H1 (cell line): ENCODE results near the gene STAT2. TPM values are rescaled to one million over a fixed set of nuclear protein-coding genes. Genes with fewer than 3 reads are reported as not detected.

Experiments
- CTCF ChIA-PET: fragments of 300-600 bp; sonication (Branson Sonifier 250); formaldehyde crosslinking; loops from one replicate; lab custom pipeline; 2021; ENCODE audit not compliant: partially characterized antibody; lab: Charles Lee
- POLR2A ChIA-PET: fragments of 300-600 bp; sonication (Branson Sonifier 250); formaldehyde crosslinking; loops from one replicate; lab custom pipeline; 2021; ENCODE audit warnings: inconsistent platforms; ENCODE audit not compliant: partially characterized antibody; lab: Charles Lee
- DNase-seq, 2 experiments: peaks; one replicate each; pipeline versions ENCODE4 v3.0.0 to v3.0.0-alpha.2; 2010 to 2022; ENCODE audit warnings: low spot score in 2 of 2, low read depth in 1 of 2, mixed read lengths in 1 of 2
- FAIRE-seq: peaks from 2 replicates; lab custom pipeline; 2011; peaks lifted over from hg19 to GRCh38; lab: Jason Lieb, UNC
- H2AFZ ChIP-seq: 2 replicates; pipeline ENCODE4 v1.8.1; 2012; ENCODE audit warnings: low read length, inconsistent platforms
- H2AK5ac ChIP-seq: 2 replicates; pipeline ENCODE4 v1.6.1; 2013; ENCODE audit warnings: low read depth, low read length
- H2BK120ac ChIP-seq: replicated peaks from 2 replicates; pipeline ENCODE3; 2013; ENCODE audit warnings: low read depth, low read length, inconsistent platforms
- H2BK12ac ChIP-seq: 2 replicates; pipeline ENCODE4 v1.6.1; 2013; ENCODE audit warnings: low read depth, low read length
- H2BK15ac ChIP-seq: 2 replicates; pipeline ENCODE4 v1.6.1; 2013; ENCODE audit warnings: low read length
- H2BK20ac ChIP-seq: 2 replicates; pipeline ENCODE4 v1.6.1; 2013; ENCODE audit warnings: low read length
- H2BK5ac ChIP-seq: 2 replicates; pipeline ENCODE4 v1.6.1; 2013; ENCODE audit warnings: low read depth, low read length
- H3K14ac ChIP-seq: 2 replicates; pipeline ENCODE4 v1.6.1; 2013; ENCODE audit warnings: inconsistent platforms; ENCODE audit not compliant: insufficient read length
- H3K18ac ChIP-seq: 2 replicates; pipeline ENCODE4 v1.6.1; 2013; ENCODE audit warnings: low read length; ENCODE audit errors: extremely low read depth
- H3K23ac ChIP-seq: 2 replicates; pipeline ENCODE4 v1.6.1; 2013; ENCODE audit warnings: inconsistent platforms; ENCODE audit not compliant: insufficient read length
- H3K23me2 ChIP-seq: 2 replicates; pipeline ENCODE4 v1.6.1; 2013; ENCODE audit warnings: low read depth, low read length
- H3K27ac ChIP-seq: 2 replicates; pipeline ENCODE4 v1.6.1; 2011; ENCODE audit warnings: low read depth, low read length, inconsistent platforms
- H3K27me3 ChIP-seq, 4 experiments: replicated peaks in 1 of 4; 1 replicate in 1 of 4; 2 replicates in 3 of 4; pipeline versions ENCODE4 v1.6.1 to v1.8.1; 2011 to 2013; ENCODE audit warnings: low read length in 3 of 4, mild to moderate bottlenecking in 3 of 4, inconsistent platforms in 2 of 4, mixed read lengths in 2 of 4, moderate library complexity in 1 of 4; ENCODE audit not compliant: control insufficient read depth in 3 of 4, insufficient read depth in 3 of 4; ENCODE audit errors: extremely low read depth in 1 of 4
- H3K36me3 ChIP-seq, 4 experiments: 2 replicates each; pipeline versions ENCODE4 v1.6.1 to v1.8.1; 2011 to 2013; ENCODE audit warnings: mild to moderate bottlenecking in 4 of 4, low read length in 3 of 4, moderate library complexity in 2 of 4, control low read depth in 1 of 4, inconsistent platforms in 1 of 4; ENCODE audit not compliant: insufficient read depth in 4 of 4, control insufficient read depth in 2 of 4
- H3K4ac ChIP-seq: replicated peaks from 2 replicates; pipeline ENCODE3; 2013; ENCODE audit warnings: low read length, low read depth, mixed read lengths, inconsistent platforms; ENCODE audit not compliant: insufficient read length
- H3K4me1 ChIP-seq, 4 experiments: replicated peaks in 1 of 4; 1 replicate in 1 of 4; 2 replicates in 3 of 4; pipeline versions ENCODE4 v1.6.1 to v1.8.1; 2011 to 2013; ENCODE audit warnings: low read length in 3 of 4, inconsistent platforms in 2 of 4, mixed read lengths in 1 of 4; ENCODE audit not compliant: insufficient read depth in 4 of 4, control insufficient read depth in 3 of 4
- H3K4me2 ChIP-seq, 2 experiments: 2 replicates each; pipeline versions ENCODE4 v1.6.1 to v1.8.1; 2011 to 2013; ENCODE audit warnings: low read depth in 2 of 2, low read length in 2 of 2, control low read depth in 1 of 2, inconsistent platforms in 1 of 2, mild to moderate bottlenecking in 1 of 2; ENCODE audit not compliant: insufficient read depth in 1 of 2
- H3K4me3 ChIP-seq, 4 experiments: fragments of 200-600, 300-600 bp in 1 of 4; sonication (generic), shearing (Covaris generic), sonication (Bioruptor Twin) in 1 of 4; 2 replicates each; pipeline versions ENCODE4 v1.5.1 to v1.8.1; 2011 to 2016; ENCODE audit warnings: low read length in 4 of 4, low read depth in 3 of 4, control low read depth in 2 of 4, inconsistent platforms in 2 of 4, mild to moderate bottlenecking in 2 of 4, mixed read lengths in 1 of 4, moderate library complexity in 1 of 4; ENCODE audit not compliant: insufficient read depth in 2 of 4; ENCODE audit errors: extremely low read depth in 1 of 4
- H3K56ac ChIP-seq: replicated peaks from 2 replicates; pipeline ENCODE3; 2013; ENCODE audit warnings: low read depth, mild to moderate bottlenecking, mixed read lengths, low read length, inconsistent platforms; ENCODE audit not compliant: insufficient read length
- H3K79me1 ChIP-seq: 2 replicates; pipeline ENCODE4 v1.6.1; 2013; ENCODE audit warnings: low read depth, low read length, control low read depth
- H3K79me2 ChIP-seq, 2 experiments: 2 replicates each; pipeline versions ENCODE4 v1.6.1 to v1.8.1; 2012 to 2013; ENCODE audit warnings: low read length in 2 of 2, mild to moderate bottlenecking in 2 of 2, inconsistent platforms in 1 of 2; ENCODE audit not compliant: insufficient read depth in 2 of 2, control insufficient read depth in 1 of 2
- H3K9ac ChIP-seq, 4 experiments: replicated peaks in 1 of 4; 1 replicate in 1 of 4; 2 replicates in 3 of 4; pipeline versions ENCODE4 v1.6.1 to v1.8.1; 2011 to 2013; ENCODE audit warnings: low read depth in 3 of 4, low read length in 3 of 4, control low read depth in 2 of 4, mild to moderate bottlenecking in 2 of 4, moderate library complexity in 2 of 4, inconsistent platforms in 1 of 4; ENCODE audit errors: extremely low read depth in 1 of 4
- H3K9me3 ChIP-seq, 2 experiments: 2 replicates each; pipeline versions ENCODE4 v1.6.1 to v1.8.1; 2012 to 2013; ENCODE audit warnings: mild to moderate bottlenecking in 2 of 2, moderate library complexity in 2 of 2, control low read depth in 1 of 2, inconsistent platforms in 1 of 2, low read depth in 1 of 2, low read length in 1 of 2, mixed read lengths in 1 of 2; ENCODE audit not compliant: insufficient read depth in 2 of 2
- H4K20me1 ChIP-seq, 2 experiments: replicated peaks in 1 of 2; 2 replicates each; pipeline versions ENCODE3 to v1.8.1; 2011 to 2013; ENCODE audit warnings: inconsistent platforms in 2 of 2, low read length in 2 of 2, mild to moderate bottlenecking in 1 of 2; ENCODE audit not compliant: insufficient read depth in 2 of 2, control insufficient read depth in 1 of 2
- H4K5ac ChIP-seq: 2 replicates; pipeline ENCODE4 v1.6.1; 2013; ENCODE audit warnings: low read length, low read depth, mixed read lengths, inconsistent platforms; ENCODE audit not compliant: insufficient read length
- H4K8ac ChIP-seq: 2 replicates; pipeline ENCODE4 v1.8.0; 2013; ENCODE audit warnings: mild to moderate bottlenecking, moderate library complexity, low read length, inconsistent platforms; ENCODE audit not compliant: insufficient read depth; ENCODE audit errors: extremely low read depth
- H4K91ac ChIP-seq: replicated peaks from 2 replicates; pipeline ENCODE3; 2013; ENCODE audit warnings: low read length, mixed read lengths, inconsistent platforms; ENCODE audit not compliant: insufficient read length
- ASH2L ChIP-seq: fragments of 200-600, 300-600 bp; sonication (generic); IDR thresholded peaks from one replicate; pipeline ENCODE4 v1.7.1; 2017; ENCODE audit warnings: low read length
- CBX5 ChIP-seq: fragments of 300-800, 300-1000 bp; sonication (generic); IDR thresholded peaks from 2 replicates; pipeline ENCODE4 v1.7.1; 2016; ENCODE audit warnings: antibody characterized with exemption, low read length, low read depth
- CBX8 ChIP-seq: fragments of 300-800, 300-1000 bp; sonication (generic); IDR thresholded peaks from 2 replicates; pipeline ENCODE4 v1.7.1; 2016; ENCODE audit warnings: low read depth, low read length, borderline replicate concordance
- EZH2 ChIP-seq: fragments of 200-600 bp; sonication (generic); IDR thresholded peaks from 2 replicates; pipeline ENCODE4 v1.7.1; 2012; ENCODE audit warnings: low read depth, mild to moderate bottlenecking, moderate library complexity, low read length, inconsistent platforms; ENCODE audit not compliant: severe bottlenecking
- NRF1 ChIP-seq: IDR thresholded peaks from 2 replicates; pipeline ENCODE4 v1.6.1; 2011; ENCODE audit warnings: mild to moderate bottlenecking, low read depth, low read length, improper control_type of control experiment
- RBBP5 ChIP-seq: IDR thresholded peaks from 2 replicates; pipeline ENCODE4 v1.7.1; 2012; ENCODE audit warnings: low read depth, mild to moderate bottlenecking, inconsistent platforms, low read length, moderate library complexity, borderline replicate concordance
- RNF2 ChIP-seq: fragments of 200-900, 300-1000 bp; sonication (generic); IDR thresholded peaks from 2 replicates; pipeline ENCODE4 v1.7.1; 2016; ENCODE audit warnings: borderline replicate concordance, low read depth, mild to moderate bottlenecking, antibody characterized with exemption, low read length; ENCODE audit not compliant: poor library complexity, severe bottlenecking; ENCODE audit errors: missing control alignments
- RXRA ChIP-seq: IDR thresholded peaks from 2 replicates; pipeline ENCODE4 v1.6.1; 2011; ENCODE audit warnings: low read depth, mild to moderate bottlenecking, low read length, moderate library complexity; ENCODE audit not compliant: insufficient read depth
- SP1 ChIP-seq: IDR thresholded peaks from 2 replicates; pipeline ENCODE4 v1.6.1; 2011; ENCODE audit warnings: low read depth, low read length
- WGBS, 2 experiments: shearing (Covaris generic) in 1 of 2; methylation state at CpG; one replicate each; pipeline versions ENCODE4 v1.1.6 to v1.1.7; 2013 to 2015; ENCODE audit warnings: low lambda C conversion rate in 2 of 2, mixed read lengths in 2 of 2, inconsistent platforms in 1 of 2, low coverage in 1 of 2, missing lambda C conversion rate in 1 of 2; ENCODE audit not compliant: insufficient replicate concordance in 2 of 2, insufficient coverage in 1 of 2, insufficient read length in 1 of 2; ENCODE audit errors: extremely low coverage in 1 of 2, missing lambda C conversion rate in 1 of 2; 5-methylcytosine and 5-hydroxymethylcytosine counted together
- polyA plus RNA-seq, 7 experiments: library from polyadenylated mRNA; depleted of rRNA in 3 of 7; stranded (reverse) in 5 of 7; unstranded in 2 of 7; fragments of >200 nt in 5 of 7; fragments of 200-250 nt in 2 of 7; gene quantifications; 1 replicate in 5 of 7; 2 replicates in 1 of 7; 4 replicates in 1 of 7; pipeline versions ENCODE4 v1.2.1 to v1.2.3, GENCODE V29; 2011 to 2013; ENCODE audit warnings: missing spikeins in 2 of 7, mixed read lengths in 2 of 7
- total RNA-seq: library from RNA; stranded (reverse); fragmentation: NEBNext Ultra II Directional; extraction: Animal tissue kit (Norgen Biotek cat#: 25700); gene quantifications from 2 replicates; pipeline ENCODE4 v1.2.1, GENCODE V29; 2021

The STAT2 gene
- total and polyA plus RNA-seq, 2 of the 8 experiments (the other 6 are each of a cell fraction or from before 2014, with no cell fraction given), result 37.1 to 44.7 TPM

GRCh38 chr12:56350662-56351061 is 9.2 kb downstream of the STAT2 start:
- Histone ChIP-seq H3K27ac (no peak overlapping the region), H3K9me3 (no peaks in the 10 kb centered on the region; a peak in 1 of 4 replicates), H3K4ac (no peak overlapping the region), H2BK20ac (no peak overlapping the region), H2AFZ (no peak overlapping the region), H4K91ac (no peak overlapping the region), H4K5ac (no peak overlapping the region), H3K4me1 (no peaks in the 10 kb centered on the region), H3K14ac (no peak overlapping the region), H3K23me2 (no peaks in the 10 kb centered on the region), H3K79me2 (no peaks in the 10 kb centered on the region), H3K4me3 (no peak overlapping the region), H4K8ac (no peak overlapping the region), H2BK5ac (no peak overlapping the region), H3K4me2 (no peak overlapping the region), H2BK15ac (no peak overlapping the region), H2BK12ac (no peak overlapping the region), H3K23ac (no peak overlapping the region), H3K18ac (no peak overlapping the region), H3K79me1 (no peaks in the 10 kb centered on the region; the same call in 1 of the 2 replicates), H4K20me1 (no peaks in the 10 kb centered on the region), H3K9ac (no peak overlapping the region), H3K36me3 (peaks cover 16 to 65% (median 47%) of the 10 kb centered on the region in 4 experiments), H3K27me3 (no peaks in the 10 kb centered on the region), H2AK5ac (no peak overlapping the region), H2BK120ac (no peak overlapping the region), H3K56ac (no peak overlapping the region)
- FAIRE-seq, result no peak
- TF ChIP-seq SP1 (no peak), RXRA (no peak), EZH2 (no peak), CBX8 (no peak), CBX5 (no peak), ASH2L (no peak), RBBP5 (no peak), NRF1 (no peak), RNF2 (no peak)
- 74% methylated on average over 2 of the region's 2 CpGs; no CpG with 5 or more reads in 1 of the 2 experiments for WGBS, 2 experiments
- POLR2A ChIA-PET, result interaction anchor here (1.1 to 4.3 kb wide), 3 partner anchors 10 to 96 kb away, joined by 3 to 20 read pairs (median 6); partner anchors contain the start of genes IL23A and STAT2
- DNase-seq, result no peak
- CTCF ChIA-PET, result interaction anchor here (0.5 to 1.8 kb wide), 5 partner anchors 10 to 260 kb away, joined by 3 to 7 read pairs (median 3); partner anchors contain the start of genes IL23A and STAT2
